ENCODE measurements around the gene ZNF3. TPM values are rescaled to one million over a fixed set of nuclear protein-coding genes. Genes with fewer than 3 reads are reported as not detected.

ZNF3 gene
- total and polyA plus RNA-seq, 9 of the 15 experiments (the other 6 are each of a cell fraction or from before 2014, with no cell fraction given), result 30.0 to 64.9 (median 51.5) TPM

- TF ChIP-seq L3MBTL2 (IDR thresholded peaks at IDR 0.05) (peak; percentile 99), TFAM (CRISPR knock-in tag; conservative IDR thresholded peaks at IDR 0.05) (no peak), PHB2 (IDR thresholded peaks at IDR 0.05; ENCODE audit: low read depth) (no peak), ZNF3 (CRISPR knock-in tag; IDR thresholded peaks at IDR 0.05) (no peak), CREB3 (tag; conservative IDR thresholded peaks at IDR 0.05; ENCODE audit: low read depth) (peak; percentile 92), ZKSCAN1 (IDR thresholded peaks at IDR 0.05; ENCODE audit: low read depth, low read length) (peak; percentile 39), DDX20 (tag; IDR thresholded peaks at IDR 0.05; ENCODE audit: low read depth) (no peak), ZNF408 (CRISPR knock-in tag; IDR thresholded peaks at IDR 0.05; ENCODE audit: low read depth) (no peak), SMAD1 (IDR thresholded peaks at IDR 0.05; ENCODE audit: low read depth, low read length, partially characterized antibody) (peak; percentile 64), SNIP1 (IDR thresholded peaks at IDR 0.05; ENCODE audit: low read depth) (no peak)
- TF ChIP-seq, protein P1, sequence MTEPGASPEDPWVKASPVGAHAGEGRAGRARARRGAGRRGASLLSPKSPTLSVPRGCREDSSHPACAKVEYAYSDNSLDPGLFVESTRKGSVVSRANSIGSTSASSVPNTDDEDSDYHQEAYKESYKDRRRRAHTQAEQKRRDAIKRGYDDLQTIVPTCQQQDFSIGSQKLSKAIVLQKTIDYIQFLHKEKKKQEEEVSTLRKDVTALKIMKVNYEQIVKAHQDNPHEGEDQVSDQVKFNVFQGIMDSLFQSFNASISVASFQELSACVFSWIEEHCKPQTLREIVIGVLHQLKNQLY (CRISPR knock-in tag; conservative IDR thresholded peaks at IDR 0.05), result peak in 1 of 2 experiments; percentile 97; a peak in 2 of 4 replicates
- TF ChIP-seq, protein P2, sequence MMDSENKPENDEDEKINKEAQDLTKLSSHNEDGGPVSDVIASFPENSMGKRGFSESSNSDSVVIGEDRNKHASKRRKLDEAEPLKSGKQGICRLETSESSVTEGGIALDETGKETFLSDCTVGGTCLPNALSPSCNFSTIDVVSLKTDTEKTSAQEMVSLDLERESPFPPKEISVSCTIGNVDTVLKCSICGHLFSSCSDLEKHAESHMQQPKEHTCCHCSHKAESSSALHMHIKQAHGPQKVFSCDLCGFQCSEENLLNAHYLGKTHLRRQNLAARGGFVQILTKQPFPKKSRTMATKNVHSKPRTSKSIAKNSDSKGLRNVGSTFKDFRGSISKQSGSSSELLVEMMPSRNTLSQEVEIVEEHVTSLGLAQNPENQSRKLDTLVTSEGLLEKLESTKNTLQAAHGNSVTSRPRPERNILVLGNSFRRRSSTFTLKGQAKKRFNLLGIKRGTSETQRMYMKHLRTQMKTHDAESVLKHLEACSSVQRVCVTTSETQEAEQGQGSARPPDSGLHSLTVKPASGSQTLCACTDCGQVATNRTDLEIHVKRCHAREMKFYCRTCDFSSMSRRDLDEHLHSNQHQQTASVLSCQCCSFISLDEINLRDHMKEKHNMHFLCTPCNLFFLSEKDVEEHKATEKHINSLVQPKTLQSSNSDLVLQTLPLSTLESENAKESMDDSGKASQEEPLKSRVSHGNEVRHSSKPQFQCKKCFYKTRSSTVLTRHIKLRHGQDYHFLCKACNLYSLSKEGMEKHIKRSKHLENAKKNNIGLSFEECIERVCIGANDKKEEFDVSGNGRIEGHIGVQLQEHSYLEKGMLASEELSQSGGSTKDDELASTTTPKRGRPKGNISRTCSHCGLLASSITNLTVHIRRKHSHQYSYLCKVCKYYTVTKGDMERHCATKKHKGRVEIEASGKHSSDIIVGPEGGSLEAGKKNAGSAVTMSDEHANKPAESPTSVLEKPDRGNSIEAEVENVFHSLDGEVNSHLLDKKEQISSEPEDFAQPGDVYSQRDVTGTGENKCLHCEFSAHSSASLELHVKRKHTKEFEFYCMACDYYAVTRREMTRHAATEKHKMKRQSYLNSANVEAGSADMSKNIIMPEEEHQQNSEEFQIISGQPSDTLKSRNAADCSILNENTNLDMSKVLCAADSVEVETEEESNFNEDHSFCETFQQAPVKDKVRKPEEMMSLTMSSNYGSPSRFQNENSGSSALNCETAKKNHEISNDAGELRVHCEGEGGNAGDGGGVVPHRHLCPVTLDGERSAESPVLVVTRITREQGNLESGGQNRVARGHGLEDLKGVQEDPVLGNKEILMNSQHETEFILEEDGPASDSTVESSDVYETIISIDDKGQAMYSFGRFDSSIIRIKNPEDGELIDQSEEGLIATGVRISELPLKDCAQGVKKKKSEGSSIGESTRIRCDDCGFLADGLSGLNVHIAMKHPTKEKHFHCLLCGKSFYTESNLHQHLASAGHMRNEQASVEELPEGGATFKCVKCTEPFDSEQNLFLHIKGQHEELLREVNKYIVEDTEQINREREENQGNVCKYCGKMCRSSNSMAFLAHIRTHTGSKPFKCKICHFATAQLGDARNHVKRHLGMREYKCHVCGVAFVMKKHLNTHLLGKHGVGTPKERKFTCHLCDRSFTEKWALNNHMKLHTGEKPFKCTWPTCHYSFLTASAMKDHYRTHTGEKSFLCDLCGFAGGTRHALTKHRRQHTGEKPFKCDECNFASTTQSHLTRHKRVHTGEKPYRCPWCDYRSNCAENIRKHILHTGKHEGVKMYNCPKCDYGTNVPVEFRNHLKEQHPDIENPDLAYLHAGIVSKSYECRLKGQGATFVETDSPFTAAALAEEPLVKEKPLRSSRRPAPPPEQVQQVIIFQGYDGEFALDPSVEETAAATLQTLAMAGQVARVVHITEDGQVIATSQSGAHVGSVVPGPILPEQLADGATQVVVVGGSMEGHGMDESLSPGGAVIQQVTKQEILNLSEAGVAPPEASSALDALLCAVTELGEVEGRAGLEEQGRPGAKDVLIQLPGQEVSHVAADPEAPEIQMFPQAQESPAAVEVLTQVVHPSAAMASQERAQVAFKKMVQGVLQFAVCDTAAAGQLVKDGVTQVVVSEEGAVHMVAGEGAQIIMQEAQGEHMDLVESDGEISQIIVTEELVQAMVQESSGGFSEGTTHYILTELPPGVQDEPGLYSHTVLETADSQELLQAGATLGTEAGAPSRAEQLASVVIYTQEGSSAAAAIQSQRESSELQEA (IDR thresholded peaks at IDR 0.05; ENCODE audit: low read depth), result peak; percentile 93
- TF ChIP-seq, protein P3, sequence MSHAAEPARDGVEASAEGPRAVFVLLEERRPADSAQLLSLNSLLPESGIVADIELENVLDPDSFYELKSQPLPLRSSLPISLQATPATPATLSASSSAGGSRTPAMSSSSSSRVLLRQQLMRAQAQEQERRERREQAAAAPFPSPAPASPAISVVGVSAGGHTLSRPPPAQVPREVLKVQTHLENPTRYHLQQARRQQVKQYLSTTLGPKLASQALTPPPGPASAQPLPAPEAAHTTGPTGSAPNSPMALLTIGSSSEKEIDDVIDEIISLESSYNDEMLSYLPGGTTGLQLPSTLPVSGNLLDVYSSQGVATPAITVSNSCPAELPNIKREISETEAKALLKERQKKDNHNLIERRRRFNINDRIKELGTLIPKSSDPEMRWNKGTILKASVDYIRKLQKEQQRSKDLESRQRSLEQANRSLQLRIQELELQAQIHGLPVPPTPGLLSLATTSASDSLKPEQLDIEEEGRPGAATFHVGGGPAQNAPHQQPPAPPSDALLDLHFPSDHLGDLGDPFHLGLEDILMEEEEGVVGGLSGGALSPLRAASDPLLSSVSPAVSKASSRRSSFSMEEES (CRISPR knock-in tag; IDR thresholded peaks at IDR 0.05), result no peak
- TF ChIP-seq, protein P4, sequence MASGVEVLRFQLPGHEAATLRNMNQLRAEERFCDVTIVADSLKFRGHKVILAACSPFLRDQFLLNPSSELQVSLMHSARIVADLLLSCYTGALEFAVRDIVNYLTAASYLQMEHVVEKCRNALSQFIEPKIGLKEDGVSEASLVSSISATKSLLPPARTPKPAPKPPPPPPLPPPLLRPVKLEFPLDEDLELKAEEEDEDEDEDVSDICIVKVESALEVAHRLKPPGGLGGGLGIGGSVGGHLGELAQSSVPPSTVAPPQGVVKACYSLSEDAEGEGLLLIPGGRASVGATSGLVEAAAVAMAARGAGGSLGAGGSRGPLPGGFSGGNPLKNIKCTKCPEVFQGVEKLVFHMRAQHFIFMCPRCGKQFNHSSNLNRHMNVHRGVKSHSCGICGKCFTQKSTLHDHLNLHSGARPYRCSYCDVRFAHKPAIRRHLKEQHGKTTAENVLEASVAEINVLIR (CRISPR knock-in tag; IDR thresholded peaks at IDR 0.05), result no peak
These were observed 7.3 kb upstream of the ZNF3 start, which contains the start of gene COPS6 (continued) for GRCh38 chr7:100088621-100089457.
